ENCODE measurements around the gene RIMBP2. TPM values are rescaled to one million over a fixed set of nuclear protein-coding genes. Genes with fewer than 3 reads are reported as not detected.

The RIMBP2 gene
- total RNA-seq, 5 donors from 2014 or later (not counting 1 experiment from before 2014, with no cell fraction given) = 0.10 to 0.38 TPM; not detected in 3

DNA sequence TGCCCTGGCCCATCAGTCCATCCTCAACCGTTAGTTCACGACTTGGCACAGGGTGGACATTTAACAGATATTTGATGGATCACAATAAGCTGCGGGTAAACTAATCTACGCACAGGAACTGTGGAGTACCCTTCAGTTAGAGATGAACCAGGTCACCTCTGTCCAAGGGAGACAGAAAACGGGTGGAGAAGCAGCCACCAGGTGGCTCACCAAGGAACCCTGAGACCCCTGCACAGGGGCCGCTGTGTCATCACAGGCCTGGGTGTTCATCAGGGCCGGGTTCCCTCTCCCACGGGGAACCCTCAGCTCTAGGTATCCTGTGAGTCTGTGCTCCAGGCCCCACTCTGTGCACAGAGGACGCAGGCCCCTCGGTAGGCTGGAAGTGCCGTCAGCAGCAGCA, 256.2 kb downstream of the RIMBP2 start:
- WGBS (ENCODE audit: insufficient coverage) = 80% methylated on average over 11 of the region's 11 CpGs
- no peaks in the 10 kb centered on the region for H3K9me3 ChIP-seq

DNA sequence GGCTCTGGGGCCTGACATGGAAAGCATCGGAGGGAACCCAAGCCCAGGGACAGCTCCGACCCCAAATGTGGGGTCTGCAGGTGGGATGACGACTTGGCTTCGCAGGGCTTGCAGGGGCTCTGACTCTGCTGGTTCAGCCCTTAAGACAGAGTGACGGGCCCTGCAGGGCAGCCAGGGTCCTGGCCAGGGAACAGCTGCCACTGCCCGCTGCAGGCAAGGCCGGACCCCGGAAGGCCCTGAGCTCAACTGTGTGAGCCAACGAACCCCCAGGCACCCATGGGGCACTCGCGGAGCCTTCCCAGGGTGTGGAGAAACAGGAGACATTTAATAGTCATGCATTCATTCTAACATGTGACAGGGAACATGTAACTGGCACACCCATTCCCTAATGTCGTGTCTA, 257.8 kb downstream of the RIMBP2 start:
- ATAC-seq (replicated peaks in 1 of 4) = no peak
- H3K9me3 ChIP-seq = no peaks in the 10 kb centered on the region
- H3K4me3 ChIP-seq (ENCODE audit: control insufficient read depth in 1 of 2, extremely low read depth in 1 of 2, low read length in 1 of 2) = no peak overlapping the region
- ChIA-PET CTCF (no interaction called here), POLR2A (no interaction called here)
- no peaks in the 10 kb centered on the region for H3K4me1 ChIP-seq (ENCODE audit: control insufficient read depth in 1 of 2, extremely low read depth in 1 of 2, insufficient read depth in 2 of 2, low read length in 2 of 2)
- DNase-seq = no peak
- no peaks in the 10 kb centered on the region for H3K36me3 ChIP-seq (ENCODE audit: control insufficient read depth in 2 of 2, extremely low read depth in 1 of 2, insufficient read depth in 1 of 2, low read length in 1 of 2)
- H3K27ac ChIP-seq (ENCODE audit: low read length) = no peak overlapping the region
- H3K9me3 Mint-ChIP-seq = no peaks in the 10 kb centered on the region
- peaks cover 0 to 13% of the 10 kb centered on the region in 2 experiments for H3K27me3 ChIP-seq (replicated peaks in 1 of 2; ENCODE audit: control insufficient read depth in 2 of 2, extremely low read depth in 1 of 2, insufficient read depth in 2 of 2, low read length in 1 of 2)
- no peak overlapping the region for H3K4me3 Mint-ChIP-seq
- H3K36me3 Mint-ChIP-seq = no peaks in the 10 kb centered on the region
- no peaks in the 10 kb centered on the region for H3K27me3 Mint-ChIP-seq
- H3K4me1 Mint-ChIP-seq = no peaks in the 10 kb centered on the region
- H3K27ac Mint-ChIP-seq = no peak overlapping the region
- 71% methylated on average over 7 of the region's 12 CpGs for WGBS (ENCODE audit: insufficient coverage)

More for the DNA sequence above, 256.2 kb downstream of the RIMBP2 start:
- Mint-ChIP-seq H3K4me3 (no peak overlapping the region), H3K27ac (no peak overlapping the region), H3K4me1 (no peaks in the 10 kb centered on the region), H3K36me3 (no peaks in the 10 kb centered on the region), H3K27me3 (no peaks in the 10 kb centered on the region), H3K9me3 (peaks cover 0 to 4% (median 0%) of the 10 kb centered on the region in 3 donors)
- H3K4me3 ChIP-seq (ENCODE audit: control insufficient read depth in 1 of 2, extremely low read depth in 1 of 2, low read length in 1 of 2) = no peak overlapping the region
- no peaks in the 10 kb centered on the region for H3K36me3 ChIP-seq (ENCODE audit: control insufficient read depth in 2 of 2, extremely low read depth in 1 of 2, insufficient read depth in 1 of 2, low read length in 1 of 2)
- CTCF ChIA-PET = no interaction called here
- peaks cover 0 to 16% of the 10 kb centered on the region in 2 experiments for H3K27me3 ChIP-seq (replicated peaks in 1 of 2; ENCODE audit: control insufficient read depth in 2 of 2, extremely low read depth in 1 of 2, insufficient read depth in 2 of 2, low read length in 1 of 2)
- DNase-seq (no peak), ATAC-seq (replicated peaks in 1 of 4) (no peak)
- no peaks in the 10 kb centered on the region for H3K4me1 ChIP-seq (ENCODE audit: control insufficient read depth in 1 of 2, extremely low read depth in 1 of 2, insufficient read depth in 2 of 2, low read length in 2 of 2)
- POLR2A ChIA-PET = no interaction called here
- no peak overlapping the region for H3K27ac ChIP-seq (ENCODE audit: low read length)

DNA sequence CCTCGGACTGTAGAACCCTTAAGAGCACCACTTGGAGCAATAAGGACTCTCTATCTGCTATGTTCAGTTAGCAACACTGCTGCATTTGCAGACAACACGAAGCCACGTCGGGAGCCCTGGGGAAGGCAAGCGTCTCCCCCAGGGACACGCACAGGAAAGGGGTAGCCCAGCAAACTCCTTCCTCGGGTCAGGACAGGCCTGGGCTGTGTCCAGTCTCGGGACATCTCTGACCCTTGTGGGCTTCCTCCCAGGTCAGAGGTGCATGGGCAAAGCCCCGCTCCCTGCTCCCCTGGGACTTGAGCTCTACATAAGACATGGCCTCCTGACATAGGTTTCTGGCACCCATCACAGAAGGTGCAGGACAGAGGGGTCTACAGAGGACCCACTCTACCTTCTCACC, 258.9 kb downstream of the RIMBP2 start:
- Mint-ChIP-seq H3K27ac (no peak overlapping the region), H3K9me3 (no peaks in the 10 kb centered on the region), H3K27me3 (no peaks in the 10 kb centered on the region), H3K36me3 (no peaks in the 10 kb centered on the region), H3K4me3 (no peak overlapping the region), H3K4me1 (no peaks in the 10 kb centered on the region)
- POLR2A ChIA-PET = no interaction called here
- Histone ChIP-seq H3K27ac (ENCODE audit: low read length) (no peak overlapping the region), H3K27me3 (replicated peaks in 1 of 2; ENCODE audit: control insufficient read depth in 2 of 2, extremely low read depth in 1 of 2, insufficient read depth in 2 of 2, low read length in 1 of 2) (peaks cover 0 to 13% of the 10 kb centered on the region in 2 experiments), H3K9me3 (no peaks in the 10 kb centered on the region), H3K4me1 (ENCODE audit: control insufficient read depth in 1 of 2, extremely low read depth in 1 of 2, insufficient read depth in 2 of 2, low read length in 2 of 2) (no peaks in the 10 kb centered on the region), H3K36me3 (ENCODE audit: control insufficient read depth in 2 of 2, extremely low read depth in 1 of 2, insufficient read depth in 1 of 2, low read length in 1 of 2) (no peaks in the 10 kb centered on the region), H3K4me3 (ENCODE audit: control insufficient read depth in 1 of 2, extremely low read depth in 1 of 2, low read length in 1 of 2) (no peak overlapping the region)
- CTCF ChIA-PET = no interaction called here
- ATAC-seq (replicated peaks in 1 of 4) (no peak), DNase-seq (no peak)
- 74% methylated on average over 9 of the region's 9 CpGs for WGBS (ENCODE audit: insufficient coverage)

GRCh38 chr12:130456375-130457199, 259.5 kb downstream of the RIMBP2 start:
- no peak overlapping the region for H3K27ac Mint-ChIP-seq
- H3K9me3 Mint-ChIP-seq = no peaks in the 10 kb centered on the region
- no peak for ATAC-seq (replicated peaks in 1 of 4)
- no peak overlapping the region for H3K27ac ChIP-seq (ENCODE audit: low read length)
- no peaks in the 10 kb centered on the region for H3K4me1 ChIP-seq (ENCODE audit: control insufficient read depth in 1 of 2, extremely low read depth in 1 of 2, insufficient read depth in 2 of 2, low read length in 2 of 2)
- ChIA-PET CTCF (no interaction called here), POLR2A (no interaction called here)
- 73% methylated on average over 21 of the region's 28 CpGs for WGBS (ENCODE audit: insufficient coverage)
- H3K4me1 Mint-ChIP-seq = no peaks in the 10 kb centered on the region
- no peaks in the 10 kb centered on the region for H3K36me3 Mint-ChIP-seq
- peaks cover 0 to 13% of the 10 kb centered on the region in 2 experiments for H3K27me3 ChIP-seq (replicated peaks in 1 of 2; ENCODE audit: control insufficient read depth in 2 of 2, extremely low read depth in 1 of 2, insufficient read depth in 2 of 2, low read length in 1 of 2)
- no peak overlapping the region for H3K4me3 ChIP-seq (ENCODE audit: control insufficient read depth in 1 of 2, extremely low read depth in 1 of 2, low read length in 1 of 2)
- H3K4me3 Mint-ChIP-seq = no peak overlapping the region
- H3K27me3 Mint-ChIP-seq = no peaks in the 10 kb centered on the region
- DNase-seq = no peak
- no peaks in the 10 kb centered on the region for H3K36me3 ChIP-seq (ENCODE audit: control insufficient read depth in 2 of 2, extremely low read depth in 1 of 2, insufficient read depth in 1 of 2, low read length in 1 of 2)
- no peaks in the 10 kb centered on the region for H3K9me3 ChIP-seq

- CTCF ChIA-PET = no interaction called here
- WGBS (ENCODE audit: insufficient coverage) = 85% methylated on average over 15 of the region's 19 CpGs
These were observed 260.9 kb downstream of the RIMBP2 start for GRCh38 chr12:130455161-130455560.

GRCh38 chr12:130454296-130454695, 261.8 kb downstream of the RIMBP2 start:
- H3K27me3 Mint-ChIP-seq = no peaks in the 10 kb centered on the region
- H3K9me3 ChIP-seq = no peaks in the 10 kb centered on the region
- ChIA-PET CTCF (no interaction called here), POLR2A (no interaction called here)
- no peaks in the 10 kb centered on the region for H3K36me3 ChIP-seq (ENCODE audit: control insufficient read depth in 2 of 2, extremely low read depth in 1 of 2, insufficient read depth in 1 of 2, low read length in 1 of 2)
- no peaks in the 10 kb centered on the region for H3K9me3 Mint-ChIP-seq
- 91% methylated on average over 7 of the region's 9 CpGs for WGBS (ENCODE audit: insufficient coverage)
- H3K4me3 Mint-ChIP-seq = no peak overlapping the region
- DNase-seq (no peak), ATAC-seq (replicated peaks in 1 of 4) (no peak)
- no peaks in the 10 kb centered on the region for H3K4me1 ChIP-seq (ENCODE audit: control insufficient read depth in 1 of 2, extremely low read depth in 1 of 2, insufficient read depth in 2 of 2, low read length in 2 of 2)
- no peaks in the 10 kb centered on the region for H3K36me3 Mint-ChIP-seq
- no peak overlapping the region for H3K4me3 ChIP-seq (ENCODE audit: control insufficient read depth in 1 of 2, extremely low read depth in 1 of 2, low read length in 1 of 2)
- no peak overlapping the region for H3K27ac Mint-ChIP-seq
- peaks cover 0 to 9% of the 10 kb centered on the region in 2 experiments for H3K27me3 ChIP-seq (replicated peaks in 1 of 2; ENCODE audit: control insufficient read depth in 2 of 2, extremely low read depth in 1 of 2, insufficient read depth in 2 of 2, low read length in 1 of 2)
- no peak overlapping the region for H3K27ac ChIP-seq (ENCODE audit: low read length)
- H3K4me1 Mint-ChIP-seq = no peaks in the 10 kb centered on the region

More at GRCh38 chr12:130455161-130455560, 260.9 kb downstream of the RIMBP2 start:
- Histone ChIP-seq H3K36me3 (ENCODE audit: control insufficient read depth in 2 of 2, extremely low read depth in 1 of 2, insufficient read depth in 1 of 2, low read length in 1 of 2) (no peaks in the 10 kb centered on the region), H3K27me3 (replicated peaks in 1 of 2; ENCODE audit: control insufficient read depth in 2 of 2, extremely low read depth in 1 of 2, insufficient read depth in 2 of 2, low read length in 1 of 2) (peaks cover 0 to 9% of the 10 kb centered on the region in 2 experiments), H3K4me3 (ENCODE audit: control insufficient read depth in 1 of 2, extremely low read depth in 1 of 2, low read length in 1 of 2) (no peak overlapping the region), H3K4me1 (ENCODE audit: control insufficient read depth in 1 of 2, extremely low read depth in 1 of 2, insufficient read depth in 2 of 2, low read length in 2 of 2) (no peaks in the 10 kb centered on the region), H3K9me3 (no peaks in the 10 kb centered on the region), H3K27ac (ENCODE audit: low read length) (no peak overlapping the region)
- DNase-seq = no peak
- Mint-ChIP-seq H3K4me3 (no peak overlapping the region), H3K27me3 (no peaks in the 10 kb centered on the region), H3K4me1 (no peaks in the 10 kb centered on the region), H3K27ac (no peak overlapping the region), H3K9me3 (no peaks in the 10 kb centered on the region), H3K36me3 (no peaks in the 10 kb centered on the region)
- POLR2A ChIA-PET = no interaction called here
- no peak for ATAC-seq (replicated peaks in 1 of 4)

All from T-cell (primary cell).